Measurements from ENCODE around the gene IRF2. TPM values are rescaled to one million over a fixed set of nuclear protein-coding genes. Genes with fewer than 3 reads are reported as not detected.

The IRF2 gene
- total RNA-seq, 1 donor from 2014 or later = 16.1 TPM

DNA sequence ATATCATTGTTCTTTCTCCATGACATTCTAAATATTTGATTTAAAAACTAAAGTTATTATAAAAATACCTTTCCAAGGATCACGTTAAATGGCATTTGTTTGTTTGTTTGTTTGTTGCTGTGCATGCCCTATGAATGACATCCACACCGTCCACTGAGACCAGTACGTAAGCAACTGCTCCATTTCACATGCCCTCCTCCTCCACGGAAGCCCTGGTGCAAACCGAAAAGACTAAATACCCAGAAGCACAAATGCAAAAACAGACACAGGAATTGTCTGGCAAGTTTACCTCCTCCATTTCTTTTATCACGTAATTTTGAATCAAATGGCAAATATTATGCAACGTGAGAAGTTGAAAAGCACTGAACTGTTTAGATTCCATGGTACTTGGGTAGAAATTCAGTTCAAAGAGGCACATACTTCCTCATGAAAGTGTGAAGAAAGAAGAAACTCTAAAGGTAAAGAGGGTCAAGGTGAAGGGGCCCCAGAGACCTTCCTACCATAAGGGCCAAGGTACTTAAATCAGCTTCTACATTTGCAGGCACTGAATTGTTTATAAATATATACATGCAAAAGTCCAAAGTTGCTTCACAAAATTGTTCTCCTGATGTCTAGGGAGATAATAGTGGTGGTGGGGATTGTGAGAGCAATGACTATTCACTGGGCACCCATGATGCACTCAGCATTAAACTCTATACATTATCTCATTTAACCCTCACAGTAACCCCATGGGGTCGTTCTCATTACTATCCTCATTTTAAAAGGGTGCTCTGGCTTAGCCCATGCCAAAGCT, 23.4 kb downstream of the IRF2 start:
- Mint-ChIP-seq H3K9me3 (no peaks in the 10 kb centered on the region), H3K4me1 (peaks cover 39% of the 10 kb centered on the region), H3K36me3 (peaks cover 17% of the 10 kb centered on the region), H3K4me3 (no peak overlapping the region), H3K27ac (no peak overlapping the region), H3K27me3 (ENCODE audit: insufficient read depth, low read depth) (peaks cover 6% of the 10 kb centered on the region)
- no peak for DNase-seq (ENCODE audit: low spot score)
- Histone ChIP-seq H3K4me2 (no peak overlapping the region), H3K4me1 (peaks cover 34% of the 10 kb centered on the region), H3K4me3 (no peak overlapping the region), H3K9me3 (ENCODE audit: low read depth) (no peaks in the 10 kb centered on the region), H3F3A (ENCODE audit: low read depth) (no peaks in the 10 kb centered on the region), H3K79me2 (ENCODE audit: low read depth) (peaks cover 43% of the 10 kb centered on the region), H2AFZ (replicated peaks) (no peak overlapping the region), H4K20me1 (ENCODE audit: low read depth) (peaks cover 63% of the 10 kb centered on the region), H3K36me3 (no peaks in the 10 kb centered on the region), H3K27me3 (no peaks in the 10 kb centered on the region), H3K9ac (no peak overlapping the region), H3K27ac (no peak overlapping the region)
- TF ChIP-seq, protein P1, sequence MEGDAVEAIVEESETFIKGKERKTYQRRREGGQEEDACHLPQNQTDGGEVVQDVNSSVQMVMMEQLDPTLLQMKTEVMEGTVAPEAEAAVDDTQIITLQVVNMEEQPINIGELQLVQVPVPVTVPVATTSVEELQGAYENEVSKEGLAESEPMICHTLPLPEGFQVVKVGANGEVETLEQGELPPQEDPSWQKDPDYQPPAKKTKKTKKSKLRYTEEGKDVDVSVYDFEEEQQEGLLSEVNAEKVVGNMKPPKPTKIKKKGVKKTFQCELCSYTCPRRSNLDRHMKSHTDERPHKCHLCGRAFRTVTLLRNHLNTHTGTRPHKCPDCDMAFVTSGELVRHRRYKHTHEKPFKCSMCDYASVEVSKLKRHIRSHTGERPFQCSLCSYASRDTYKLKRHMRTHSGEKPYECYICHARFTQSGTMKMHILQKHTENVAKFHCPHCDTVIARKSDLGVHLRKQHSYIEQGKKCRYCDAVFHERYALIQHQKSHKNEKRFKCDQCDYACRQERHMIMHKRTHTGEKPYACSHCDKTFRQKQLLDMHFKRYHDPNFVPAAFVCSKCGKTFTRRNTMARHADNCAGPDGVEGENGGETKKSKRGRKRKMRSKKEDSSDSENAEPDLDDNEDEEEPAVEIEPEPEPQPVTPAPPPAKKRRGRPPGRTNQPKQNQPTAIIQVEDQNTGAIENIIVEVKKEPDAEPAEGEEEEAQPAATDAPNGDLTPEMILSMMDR (IDR thresholded peaks at IDR 0.05) = no peak
- TF ChIP-seq EZH2phosphoT487 (IDR thresholded peaks at IDR 0.05) = no peak
- TF ChIP-seq EZH2 (IDR thresholded peaks at IDR 0.05) = no peak

DNA sequence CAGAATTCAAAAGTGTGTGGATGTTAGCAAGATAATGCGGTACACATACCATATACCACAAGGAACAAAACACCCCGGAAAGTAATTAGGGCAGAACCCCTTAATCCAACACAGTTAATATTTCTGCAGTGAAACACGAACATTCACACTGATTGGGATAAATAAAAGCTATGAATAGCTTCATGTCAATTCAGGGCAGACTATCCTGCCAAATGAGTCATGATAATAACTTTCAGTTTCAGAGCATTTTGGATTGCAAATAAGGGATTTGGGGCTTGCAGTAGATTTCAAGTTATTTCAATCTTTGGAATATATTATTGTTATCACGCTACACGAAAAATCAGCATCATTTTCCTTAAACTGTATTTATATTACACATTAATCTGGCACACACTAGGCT, 24.3 kb downstream of the IRF2 start:
- Mint-ChIP-seq H3K9me3 (no peaks in the 10 kb centered on the region), H3K4me3 (no peak overlapping the region), H3K27ac (no peak overlapping the region), H3K27me3 (ENCODE audit: insufficient read depth, low read depth) (peaks cover 5% of the 10 kb centered on the region), H3K4me1 (peaks cover 41% of the 10 kb centered on the region), H3K36me3 (peaks cover 15% of the 10 kb centered on the region)
- DNase-seq (ENCODE audit: low spot score) = no peak
- Histone ChIP-seq H3K36me3 (no peaks in the 10 kb centered on the region), H3F3A (ENCODE audit: low read depth) (no peaks in the 10 kb centered on the region), H3K9ac (no peak overlapping the region), H2AFZ (replicated peaks) (no peak overlapping the region), H3K79me2 (ENCODE audit: low read depth) (peaks cover 45% of the 10 kb centered on the region), H4K20me1 (ENCODE audit: low read depth) (peaks cover 63% of the 10 kb centered on the region), H3K4me2 (no peak overlapping the region), H3K4me1 (peaks cover 34% of the 10 kb centered on the region), H3K9me3 (ENCODE audit: low read depth) (no peaks in the 10 kb centered on the region), H3K27me3 (no peaks in the 10 kb centered on the region), H3K4me3 (no peak overlapping the region), H3K27ac (no peak overlapping the region)
- TF ChIP-seq, protein P1 (IDR thresholded peaks at IDR 0.05) = no peak
- TF ChIP-seq EZH2 (IDR thresholded peaks at IDR 0.05) (no peak), EZH2phosphoT487 (IDR thresholded peaks at IDR 0.05) (no peak)

- Mint-ChIP-seq H3K36me3 (peaks cover 15% of the 10 kb centered on the region), H3K27ac (peak overlapping the region; percentile 59), H3K27me3 (ENCODE audit: insufficient read depth, low read depth) (peaks cover 5% of the 10 kb centered on the region), H3K4me1 (peaks cover 40% of the 10 kb centered on the region), H3K9me3 (no peaks in the 10 kb centered on the region), H3K4me3 (no peak overlapping the region)
- Histone ChIP-seq H3K4me2 (peak overlapping the region; percentile 33), H3K9me3 (ENCODE audit: low read depth) (no peaks in the 10 kb centered on the region), H3K9ac (no peak overlapping the region), H4K20me1 (ENCODE audit: low read depth) (peaks cover 54% of the 10 kb centered on the region), H3F3A (ENCODE audit: low read depth) (no peaks in the 10 kb centered on the region), H3K36me3 (no peaks in the 10 kb centered on the region), H3K27me3 (no peaks in the 10 kb centered on the region), H2AFZ (replicated peaks) (no peak overlapping the region), H3K27ac (no peak overlapping the region), H3K4me1 (peaks cover 34% of the 10 kb centered on the region), H3K79me2 (ENCODE audit: low read depth) (peaks cover 52% of the 10 kb centered on the region), H3K4me3 (no peak overlapping the region)
- peak; percentile 33 for DNase-seq (ENCODE audit: low spot score)
- TF ChIP-seq EZH2phosphoT487 (IDR thresholded peaks at IDR 0.05) = no peak
- TF ChIP-seq EZH2 (IDR thresholded peaks at IDR 0.05) = no peak
- TF ChIP-seq, protein P1 (IDR thresholded peaks at IDR 0.05) = no peak
These were observed 25.5 kb downstream of the IRF2 start for GRCh38 chr4:184448821-184449220.

Measured in neural progenitor cell (in vitro differentiated cells).